Hypothalamus (tissue), 51 donors: ENCODE data around the gene IGF1R.
"Not testable (repeated sequence)": the region's sequence is repeated elsewhere in the genome, so short reads cannot be mapped to it uniquely, and the experiment has no call there.

Experiments used
- DNase-seq, 51 donors: peaks; one replicate each; lab custom pipeline; 2025; lab: John Stamatoyannopoulos, UW

Gene IGF1R

DNA sequence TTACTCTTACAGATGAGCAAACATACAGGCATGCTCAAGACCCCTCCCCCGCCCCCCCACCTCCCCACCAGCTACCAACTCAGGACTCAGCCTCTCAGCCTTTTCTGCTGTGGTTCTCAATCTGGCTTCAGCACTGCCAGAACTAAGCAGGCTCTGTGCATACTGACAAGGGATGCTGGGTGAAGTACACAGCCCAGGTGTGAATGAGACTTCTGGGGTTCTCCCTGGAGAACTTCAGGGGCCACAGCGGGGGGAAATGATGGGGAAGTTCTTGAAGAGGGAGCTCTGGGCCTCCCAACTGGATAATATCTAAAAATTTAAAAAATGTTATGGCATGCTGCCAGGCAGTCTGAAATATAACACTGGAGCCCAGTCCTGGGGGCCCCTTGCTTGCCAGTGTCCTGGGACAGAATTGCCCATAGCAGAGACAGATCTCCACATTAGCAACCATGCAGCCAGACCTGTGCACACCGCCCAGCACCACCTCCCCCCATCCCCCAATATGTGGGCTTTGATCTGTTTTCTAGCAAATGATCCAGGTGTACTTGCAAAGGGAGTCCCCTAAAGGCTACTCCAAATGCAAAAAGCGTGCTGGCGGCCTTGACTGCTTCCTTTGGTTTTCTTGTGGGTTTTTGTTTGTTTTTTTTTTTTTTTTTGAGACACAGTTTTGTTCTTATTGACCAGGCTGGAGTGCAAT, 317.9 kb downstream of the IGF1R start:
- no peak for DNase-seq

DNA sequence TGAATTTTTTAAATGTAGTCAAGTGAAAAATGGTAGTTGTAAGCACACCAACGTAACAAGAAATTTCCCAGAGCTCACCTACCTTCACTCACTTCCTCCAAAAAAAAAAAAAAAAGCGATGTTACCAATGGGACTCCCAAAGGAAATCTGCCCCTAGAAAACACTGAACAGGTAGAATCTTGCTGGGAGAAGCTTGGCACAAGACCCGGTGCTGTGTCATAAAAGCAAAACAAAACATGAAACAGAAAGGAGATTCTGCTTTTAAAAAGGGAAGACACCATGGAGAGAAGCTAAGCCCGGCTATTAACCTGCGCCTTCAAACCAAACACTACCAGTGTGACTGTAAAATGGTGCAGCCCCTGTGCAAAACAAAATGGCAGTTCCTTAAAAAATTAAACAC, 318.8 kb downstream of the IGF1R start:
- no peak for DNase-seq

DNA sequence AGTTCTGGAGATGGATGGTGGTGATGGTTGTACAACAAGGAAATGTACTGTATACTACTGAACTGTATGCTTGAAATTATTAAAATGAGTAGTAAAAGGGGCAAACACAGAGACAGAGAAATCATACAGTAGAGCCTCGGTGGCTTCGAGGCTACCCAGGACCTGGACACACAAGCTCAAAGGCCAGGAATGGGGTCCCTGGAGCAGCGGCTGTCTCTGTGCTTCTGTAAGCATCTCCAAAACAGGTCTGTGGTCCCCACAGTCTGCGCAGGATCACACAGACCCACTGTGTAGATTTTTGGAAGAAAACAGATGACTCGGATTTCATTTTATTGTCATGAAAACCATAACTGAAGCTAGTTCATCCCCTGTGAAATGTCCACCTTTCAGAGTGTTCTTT, 319.6 kb downstream of the IGF1R start:
- DNase-seq, result no peak

DNA sequence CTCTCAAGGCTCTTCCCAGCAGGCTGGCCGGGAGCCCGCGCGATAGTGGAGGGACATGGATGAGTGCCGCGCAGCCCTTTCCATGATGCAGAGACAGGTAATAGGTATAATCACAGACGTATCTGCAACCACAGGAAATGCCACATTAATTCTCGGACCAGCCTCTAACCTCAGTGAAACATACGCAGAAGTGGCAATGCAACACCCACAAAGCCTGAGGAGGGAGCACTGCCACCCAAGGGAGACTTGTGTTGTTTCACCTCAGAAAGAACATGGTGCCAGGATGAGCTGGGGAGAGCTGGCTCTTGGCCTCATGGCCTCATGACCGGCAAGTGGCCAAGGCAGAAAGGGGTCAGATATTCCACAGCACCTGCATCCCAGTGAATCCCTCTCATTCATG, 320.2 kb downstream of the IGF1R start:
- no peak for DNase-seq

DNA sequence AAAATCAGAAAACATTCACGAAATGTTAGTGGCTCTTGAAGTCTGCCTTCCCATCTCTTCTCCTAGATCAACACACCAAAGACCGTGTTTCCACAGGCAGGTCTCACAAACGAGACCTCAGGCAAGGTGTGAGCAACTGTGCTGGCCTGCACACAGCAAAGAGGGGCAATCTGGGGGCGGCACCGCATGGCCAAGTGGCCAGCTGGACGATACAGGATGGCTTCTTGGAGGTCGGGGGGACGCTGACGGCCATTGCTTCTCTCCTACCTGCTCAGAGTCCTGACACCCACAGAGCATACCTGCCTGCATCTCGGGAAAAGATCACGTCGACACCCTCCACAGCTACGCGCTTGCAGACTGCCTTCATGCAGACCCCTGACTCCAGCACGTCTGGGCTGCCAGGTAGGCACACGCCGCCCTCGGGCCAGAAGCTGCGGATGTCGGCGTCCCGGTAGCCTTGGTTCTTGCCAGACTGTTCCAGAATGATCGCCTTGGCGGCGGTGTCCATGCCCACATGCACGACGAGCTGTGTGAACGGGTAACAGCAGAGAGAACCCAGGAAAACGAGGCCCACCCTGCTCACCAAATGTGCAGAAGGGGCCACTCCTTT, 320.9 kb downstream of the IGF1R start:
- DNase-seq, result no peak

DNA sequence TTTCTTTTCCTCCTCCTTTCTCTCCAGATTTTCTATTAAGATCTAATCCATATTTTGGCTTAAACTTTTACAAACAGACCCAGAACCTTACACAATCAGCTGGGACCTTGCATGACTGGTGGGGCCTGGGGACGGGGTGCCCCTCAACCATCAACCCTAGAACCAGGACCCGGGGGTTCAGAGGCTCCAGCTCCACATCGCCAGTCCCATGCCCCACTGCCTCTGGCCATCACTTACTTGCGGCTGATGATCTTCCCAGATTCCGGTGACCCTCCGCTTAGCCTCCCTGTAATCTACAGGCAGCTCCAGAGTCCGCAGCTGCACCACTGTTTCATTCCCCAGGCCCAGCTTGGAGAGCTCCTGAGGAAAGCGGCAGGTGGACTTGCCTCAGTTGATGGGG, 322.5 kb downstream of the IGF1R start:
- DNase-seq, result no peak

DNA sequence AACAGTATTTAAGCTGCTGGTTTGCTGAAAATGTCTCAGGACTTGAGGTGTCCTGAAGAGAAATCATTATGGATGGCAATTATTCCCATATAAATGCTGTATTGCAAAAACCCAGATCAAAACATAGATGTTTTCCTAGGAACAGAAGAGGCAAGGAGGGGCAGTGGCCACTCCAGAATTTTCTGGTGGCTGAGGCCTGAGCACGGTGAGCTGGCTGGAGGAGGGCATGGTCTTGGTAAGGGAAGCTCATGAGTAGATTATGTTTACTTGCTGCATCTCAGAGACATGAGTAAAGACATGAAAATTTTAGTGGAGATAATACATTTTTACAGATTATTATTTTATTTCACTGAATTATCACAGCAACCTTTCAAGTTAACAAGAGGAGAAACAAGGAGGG, 328.2 kb downstream of the IGF1R start:
- no peak for DNase-seq

DNA sequence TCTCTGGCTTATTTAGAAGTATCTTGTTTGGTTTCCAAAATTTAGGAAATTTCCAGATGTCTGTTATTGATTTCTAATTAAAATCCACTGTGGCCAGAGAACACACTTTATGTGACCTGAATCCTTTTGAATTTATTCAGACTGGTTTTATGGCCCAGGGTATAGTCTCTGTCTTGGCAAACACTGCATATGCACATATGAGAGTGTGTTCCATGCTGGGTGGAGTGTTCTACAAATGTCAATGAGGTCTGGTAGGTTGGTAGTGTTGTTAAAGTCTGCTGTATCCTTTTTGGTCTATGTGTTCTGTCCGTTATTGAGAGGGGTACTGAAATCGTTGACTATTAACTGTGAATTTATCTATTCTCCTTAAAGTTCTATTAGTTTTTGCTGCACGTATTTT, 329.1 kb downstream of the IGF1R start:
- DNase-seq, result no peak

DNA sequence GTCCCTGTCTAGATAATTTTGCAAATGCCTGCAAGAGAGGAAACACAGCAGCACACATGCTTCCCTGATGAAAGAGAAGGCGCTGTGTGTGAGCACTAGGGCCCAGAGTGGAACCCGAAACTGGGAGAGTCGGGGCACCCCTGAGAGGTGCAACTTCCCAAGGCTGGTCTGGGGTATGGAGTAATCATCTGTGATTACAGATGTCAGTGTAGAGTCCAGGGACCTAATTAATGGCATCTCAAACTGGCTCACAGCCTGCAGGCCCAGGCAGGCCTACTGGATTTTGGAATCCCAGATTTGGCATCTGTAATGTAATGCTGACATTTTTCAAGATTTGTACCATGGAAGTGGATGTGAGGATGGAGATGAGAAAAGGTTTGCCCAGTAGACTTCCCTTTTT, 329.8 kb downstream of the IGF1R start:
- no peak for DNase-seq

DNA sequence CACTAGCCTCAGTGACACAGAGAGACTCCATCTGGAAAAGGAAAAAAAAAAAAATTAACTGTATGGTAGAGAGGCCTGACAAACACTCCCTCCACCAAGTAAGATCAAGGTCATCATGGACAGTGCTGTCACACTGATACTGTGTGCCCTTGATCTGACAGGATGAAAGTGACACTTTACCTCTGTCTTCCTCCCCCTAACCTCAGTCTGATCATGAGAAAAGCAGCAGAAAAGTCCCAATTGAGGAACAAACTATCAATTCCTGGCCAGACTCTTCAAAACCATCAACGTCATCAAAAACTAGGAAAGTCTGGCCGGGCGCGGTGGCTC, 332.5 kb downstream of the IGF1R start:
- no peak for DNase-seq

DNA sequence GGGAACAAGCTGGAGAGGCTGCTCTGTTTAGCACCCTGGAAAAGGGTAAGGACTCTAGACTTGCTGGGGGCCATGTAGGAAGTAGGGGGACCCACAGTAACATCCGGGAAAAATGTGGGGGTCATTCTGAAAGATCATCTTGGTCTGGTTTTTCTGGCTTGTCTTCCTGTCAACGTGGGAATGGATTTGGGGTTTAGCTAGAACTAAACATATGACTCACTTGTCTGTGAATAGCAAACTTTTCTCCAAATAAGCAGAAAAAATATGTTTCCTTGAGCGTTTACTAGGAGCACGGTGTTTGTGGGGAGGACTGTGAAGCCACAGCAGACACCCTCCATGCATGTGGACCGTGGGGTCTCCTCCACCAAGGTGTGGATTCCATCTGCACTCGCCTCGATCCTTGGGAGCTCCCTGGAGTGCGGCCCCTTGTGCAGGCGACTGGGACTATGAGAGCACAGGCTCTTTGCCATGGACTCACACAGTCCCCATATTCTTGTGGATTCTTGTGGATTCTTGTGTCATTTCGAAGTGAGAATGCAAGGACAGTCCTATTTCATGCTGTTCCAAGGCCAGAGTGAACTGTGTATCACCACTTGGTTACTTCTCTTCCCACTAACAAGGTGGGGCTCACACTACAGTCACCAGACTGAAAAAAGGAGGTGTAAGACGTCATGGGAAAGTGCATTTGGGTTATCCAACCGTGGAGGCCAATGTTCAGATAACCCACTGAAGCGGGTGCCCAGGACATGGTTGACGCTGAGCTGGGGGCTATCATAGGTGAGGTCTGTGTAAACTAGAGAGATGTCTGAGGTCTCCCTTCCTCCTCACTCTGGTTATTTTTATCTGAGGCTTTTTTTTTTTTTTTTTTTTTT, 333.7 kb downstream of the IGF1R start:
- DNase-seq, result no peak

DNA sequence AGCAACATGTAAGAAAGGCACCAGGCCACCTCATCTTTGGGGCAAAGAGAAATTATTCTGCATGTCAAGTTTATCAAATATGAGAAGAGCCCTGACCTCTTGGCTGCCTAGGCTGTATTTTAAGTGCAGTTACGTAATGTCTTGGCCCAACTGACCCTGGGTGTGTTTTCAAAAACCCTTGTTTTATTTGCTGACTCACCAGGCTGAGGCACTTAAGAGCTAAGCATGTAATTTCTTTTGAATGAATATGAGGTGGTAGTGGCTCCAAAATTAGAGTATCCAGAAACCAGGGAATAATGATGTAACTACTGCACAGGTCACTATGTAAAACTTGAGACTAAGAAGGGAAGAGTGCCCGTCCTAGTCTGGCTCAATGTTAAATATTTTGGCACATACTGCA, 335.0 kb downstream of the IGF1R start:
- DNase-seq, result peak in 3 of 51 donors; percentile 4 to 24 (median 9)

DNA sequence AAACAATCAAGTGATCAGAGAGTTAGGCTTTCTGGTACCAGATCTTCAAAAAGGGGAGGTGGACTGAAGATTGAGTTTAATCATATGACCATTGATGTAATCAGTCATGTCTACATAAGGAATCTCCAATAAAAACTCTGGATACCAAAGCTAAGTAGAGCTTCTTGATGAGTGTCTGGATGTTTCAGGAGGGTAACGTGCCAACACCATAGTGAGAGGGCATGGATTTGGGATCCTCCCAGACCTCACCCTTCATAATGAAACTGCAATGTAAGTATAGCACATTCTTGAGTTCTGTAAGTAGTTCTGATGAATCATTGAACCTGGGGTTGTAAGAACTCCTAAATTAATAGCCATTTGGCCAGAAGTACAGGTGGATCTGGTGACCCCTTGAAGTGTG, 337.9 kb downstream of the IGF1R start:
- DNase-seq, result no peak

DNA sequence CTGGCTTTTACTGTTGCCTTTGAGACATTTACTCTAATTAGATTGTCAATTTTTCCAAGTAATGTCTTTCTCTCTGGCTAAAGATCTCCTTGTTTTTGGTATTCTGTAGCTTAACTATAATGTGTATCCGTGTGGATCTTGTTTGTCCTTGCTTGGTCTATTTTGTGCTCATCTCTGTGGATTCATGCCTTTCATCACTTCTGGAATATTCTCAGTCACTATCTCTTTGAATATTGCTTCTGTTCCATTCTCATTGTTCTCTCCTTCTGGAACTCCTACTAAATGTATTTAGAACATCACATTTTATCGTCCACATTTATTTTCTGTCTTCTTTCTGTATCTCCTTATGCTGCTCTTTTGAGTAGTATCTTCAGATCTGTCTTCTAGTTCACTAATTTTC, 346.6 kb downstream of the IGF1R start:
- DNase-seq, result no peak

DNA sequence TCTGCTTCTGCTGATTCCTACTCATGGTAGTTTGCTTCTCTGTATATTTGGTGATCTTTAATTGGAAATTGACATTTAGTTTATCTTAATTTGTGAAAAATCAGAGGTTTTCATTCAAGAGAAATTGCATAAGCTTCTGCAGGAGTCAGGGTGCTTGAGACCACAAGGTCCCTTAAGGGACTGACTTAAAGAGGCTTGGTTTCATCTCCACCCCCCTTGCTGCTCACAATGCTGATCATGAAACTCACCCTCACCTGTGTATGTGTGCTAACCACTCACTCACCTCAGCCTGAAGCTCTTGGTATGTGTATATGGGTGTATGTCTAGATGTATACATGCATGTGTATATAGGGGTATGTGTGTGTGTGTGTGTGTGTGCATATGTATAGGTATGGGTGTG, 347.8 kb downstream of the IGF1R start:
- no peak for DNase-seq

DNA sequence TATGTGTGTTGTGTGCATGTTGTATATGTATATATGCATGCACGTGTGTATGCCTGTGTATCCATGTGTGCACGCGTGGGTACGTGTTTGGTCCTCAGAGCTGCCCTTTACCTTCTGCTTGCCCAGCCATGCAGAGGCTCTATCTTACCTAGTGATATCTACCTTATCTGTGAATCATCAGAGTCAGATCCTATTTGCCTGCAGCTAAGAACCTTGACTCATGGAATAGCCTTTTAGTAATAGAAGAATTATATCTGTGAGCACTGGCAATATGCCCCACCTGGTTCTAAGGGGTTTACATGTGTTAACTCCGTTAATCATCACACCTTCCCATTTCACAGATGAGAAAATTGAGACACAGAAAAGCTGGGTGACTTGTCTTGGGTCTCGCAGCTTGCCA, 348.3 kb downstream of the IGF1R start:
- DNase-seq, result no peak

DNA sequence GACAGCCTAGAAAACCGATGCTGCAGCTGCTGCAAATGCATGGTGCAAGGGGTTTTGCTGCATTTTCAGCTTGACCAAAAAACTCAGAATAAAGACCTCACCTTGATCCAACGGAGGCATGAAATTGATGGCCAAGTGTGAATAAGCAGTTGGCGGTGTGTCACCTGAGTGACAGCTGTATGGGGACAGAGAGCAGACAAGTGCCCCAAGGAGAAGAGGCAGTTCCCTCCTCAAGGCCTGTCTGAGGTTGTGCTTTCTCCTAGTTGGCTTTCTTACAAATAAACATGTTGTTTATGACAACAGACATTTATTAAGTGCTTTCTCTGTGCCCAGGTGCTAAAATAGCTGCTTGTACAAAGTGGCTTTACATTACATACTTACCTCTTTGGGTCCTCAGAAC, 349.0 kb downstream of the IGF1R start:
- DNase-seq, result no peak

DNA sequence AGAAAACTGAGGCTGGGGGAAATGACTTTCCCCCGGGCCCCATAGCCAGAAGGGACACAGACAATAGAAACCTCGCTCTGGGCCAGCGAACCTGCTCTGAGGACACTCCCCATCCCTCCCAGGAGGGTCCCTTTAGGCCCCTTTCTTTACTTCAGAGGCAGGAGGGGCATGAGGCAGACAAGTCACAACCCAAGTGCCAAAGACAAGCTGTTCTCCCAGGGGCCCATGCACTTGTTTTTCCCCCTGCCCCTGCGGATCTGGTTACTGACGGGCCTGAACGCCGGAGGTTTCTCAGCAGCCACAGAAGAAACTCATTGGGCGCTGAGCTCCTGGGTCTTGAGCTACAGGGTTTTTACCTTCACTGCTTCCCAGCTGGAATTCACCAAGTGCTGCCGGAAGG, 349.4 kb downstream of the IGF1R start:
- DNase-seq, result no peak

DNA sequence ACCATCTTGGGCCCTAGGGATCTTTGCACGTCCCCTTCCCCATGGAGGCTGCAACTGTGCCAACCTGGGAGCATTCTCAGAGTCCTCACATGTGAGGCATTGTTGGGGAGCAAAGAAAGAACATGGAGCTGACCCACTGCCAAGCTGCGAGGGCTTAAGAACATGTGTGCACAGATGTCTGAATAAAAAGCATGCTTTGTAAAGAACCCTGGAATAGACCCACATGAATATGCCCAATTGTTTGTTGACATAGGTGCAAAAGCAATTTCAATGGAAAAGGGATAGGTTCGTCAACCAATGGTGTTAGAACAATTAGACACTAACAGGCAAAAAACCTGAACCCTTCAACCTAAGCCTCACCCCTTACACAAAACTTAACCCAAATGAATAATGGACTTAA, 349.9 kb downstream of the IGF1R start:
- no peak for DNase-seq

DNA sequence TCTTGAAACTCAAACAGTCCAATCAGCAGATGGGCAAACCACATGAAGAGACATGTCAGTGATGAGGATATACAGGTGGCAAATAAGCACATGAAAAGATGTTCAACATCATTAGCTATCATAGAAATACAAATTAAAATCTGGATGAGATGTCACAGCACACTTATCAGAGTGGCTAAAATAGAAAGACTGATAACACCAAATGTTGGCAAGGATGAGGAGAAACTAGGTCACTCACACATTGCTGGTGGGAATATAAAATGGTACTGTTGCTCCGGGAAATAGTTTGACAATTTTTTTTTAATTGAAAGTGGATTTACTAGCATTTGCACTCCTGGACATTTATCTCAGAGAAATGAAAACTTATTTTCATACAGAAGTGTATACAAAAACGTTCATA, 350.9 kb downstream of the IGF1R start:
- no peak for DNase-seq

DNA sequence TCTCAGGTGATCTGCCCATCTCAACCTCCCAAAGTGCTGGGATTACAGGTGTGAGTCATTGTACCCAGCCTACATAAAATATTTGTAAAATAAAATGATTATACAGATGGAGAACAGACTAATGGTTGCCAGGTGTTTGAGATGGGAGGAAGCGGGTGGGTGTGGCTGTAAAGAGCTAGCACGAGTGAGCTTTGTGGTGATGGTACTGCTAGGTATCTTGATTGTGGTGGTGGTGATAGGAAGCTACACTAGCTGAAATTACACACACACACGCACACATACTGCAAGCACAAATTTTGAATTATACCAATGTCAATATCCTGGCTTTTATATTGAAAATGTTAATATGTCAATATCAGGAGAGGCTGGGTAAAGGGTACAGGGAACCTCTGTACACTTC, 353.9 kb downstream of the IGF1R start:
- no peak for DNase-seq

DNA sequence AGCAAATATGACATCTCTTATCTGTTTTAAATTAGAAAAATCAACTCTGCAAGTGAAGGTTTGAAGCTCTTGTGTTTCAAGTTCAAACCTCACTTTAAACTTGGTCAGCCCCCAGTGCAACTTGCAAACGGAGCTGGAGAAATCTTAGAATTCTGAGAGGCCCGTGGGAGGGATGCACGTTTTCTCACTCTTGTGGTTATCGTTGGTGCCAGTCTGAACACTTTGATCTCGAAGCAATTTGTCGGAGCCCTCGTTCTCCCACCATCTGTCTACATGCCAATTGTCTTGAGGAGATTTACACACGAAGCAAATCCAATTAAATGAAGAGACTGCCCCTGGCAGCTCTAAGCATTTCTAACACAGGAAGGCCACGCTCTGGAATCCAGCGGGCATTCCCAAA, 355.0 kb downstream of the IGF1R start:
- not testable (repeated sequence) for DNase-seq
